H1 (cell line): ENCODE results near the gene ZAR1. TPM values are rescaled to one million over a fixed set of nuclear protein-coding genes. Genes with fewer than 3 reads are reported as not detected.

ENCODE experiments used
- CTCF ChIA-PET: fragments of 300-600 bp; sonication (Branson Sonifier 250); formaldehyde crosslinking; loops from one replicate; lab custom pipeline; 2021; ENCODE audit not compliant: partially characterized antibody; lab: Charles Lee
- POLR2A ChIA-PET: fragments of 300-600 bp; sonication (Branson Sonifier 250); formaldehyde crosslinking; loops from one replicate; lab custom pipeline; 2021; ENCODE audit warnings: inconsistent platforms; ENCODE audit not compliant: partially characterized antibody; lab: Charles Lee
- DNase-seq, 2 experiments: peaks; one replicate each; pipeline versions ENCODE4 v3.0.0 to v3.0.0-alpha.2; 2010 to 2022; ENCODE audit warnings: low spot score in 2 of 2, low read depth in 1 of 2, mixed read lengths in 1 of 2
- FAIRE-seq: peaks from 2 replicates; lab custom pipeline; 2011; peaks lifted over from hg19 to GRCh38; lab: Jason Lieb, UNC
- H2AFZ ChIP-seq: 2 replicates; pipeline ENCODE4 v1.8.1; 2012; ENCODE audit warnings: low read length, inconsistent platforms
- H2AK5ac ChIP-seq: 2 replicates; pipeline ENCODE4 v1.6.1; 2013; ENCODE audit warnings: low read depth, low read length
- H2BK120ac ChIP-seq: replicated peaks from 2 replicates; pipeline ENCODE3; 2013; ENCODE audit warnings: low read depth, low read length, inconsistent platforms
- H2BK12ac ChIP-seq: 2 replicates; pipeline ENCODE4 v1.6.1; 2013; ENCODE audit warnings: low read depth, low read length
- H2BK15ac ChIP-seq: 2 replicates; pipeline ENCODE4 v1.6.1; 2013; ENCODE audit warnings: low read length
- H2BK20ac ChIP-seq: 2 replicates; pipeline ENCODE4 v1.6.1; 2013; ENCODE audit warnings: low read length
- H2BK5ac ChIP-seq: 2 replicates; pipeline ENCODE4 v1.6.1; 2013; ENCODE audit warnings: low read depth, low read length
- H3K14ac ChIP-seq: 2 replicates; pipeline ENCODE4 v1.6.1; 2013; ENCODE audit warnings: inconsistent platforms; ENCODE audit not compliant: insufficient read length
- H3K18ac ChIP-seq: 2 replicates; pipeline ENCODE4 v1.6.1; 2013; ENCODE audit warnings: low read length; ENCODE audit errors: extremely low read depth
- H3K23ac ChIP-seq: 2 replicates; pipeline ENCODE4 v1.6.1; 2013; ENCODE audit warnings: inconsistent platforms; ENCODE audit not compliant: insufficient read length
- H3K23me2 ChIP-seq: 2 replicates; pipeline ENCODE4 v1.6.1; 2013; ENCODE audit warnings: low read depth, low read length
- H3K27ac ChIP-seq: 2 replicates; pipeline ENCODE4 v1.6.1; 2011; ENCODE audit warnings: low read depth, low read length, inconsistent platforms
- H3K27me3 ChIP-seq, 4 experiments: replicated peaks in 1 of 4; 1 replicate in 1 of 4; 2 replicates in 3 of 4; pipeline versions ENCODE4 v1.6.1 to v1.8.1; 2011 to 2013; ENCODE audit warnings: low read length in 3 of 4, mild to moderate bottlenecking in 3 of 4, inconsistent platforms in 2 of 4, mixed read lengths in 2 of 4, moderate library complexity in 1 of 4; ENCODE audit not compliant: control insufficient read depth in 3 of 4, insufficient read depth in 3 of 4; ENCODE audit errors: extremely low read depth in 1 of 4
- H3K36me3 ChIP-seq, 4 experiments: 2 replicates each; pipeline versions ENCODE4 v1.6.1 to v1.8.1; 2011 to 2013; ENCODE audit warnings: mild to moderate bottlenecking in 4 of 4, low read length in 3 of 4, moderate library complexity in 2 of 4, control low read depth in 1 of 4, inconsistent platforms in 1 of 4; ENCODE audit not compliant: insufficient read depth in 4 of 4, control insufficient read depth in 2 of 4
- H3K4ac ChIP-seq: replicated peaks from 2 replicates; pipeline ENCODE3; 2013; ENCODE audit warnings: low read length, low read depth, mixed read lengths, inconsistent platforms; ENCODE audit not compliant: insufficient read length
- H3K4me1 ChIP-seq, 4 experiments: replicated peaks in 1 of 4; 1 replicate in 1 of 4; 2 replicates in 3 of 4; pipeline versions ENCODE4 v1.6.1 to v1.8.1; 2011 to 2013; ENCODE audit warnings: low read length in 3 of 4, inconsistent platforms in 2 of 4, mixed read lengths in 1 of 4; ENCODE audit not compliant: insufficient read depth in 4 of 4, control insufficient read depth in 3 of 4
- H3K4me2 ChIP-seq, 2 experiments: 2 replicates each; pipeline versions ENCODE4 v1.6.1 to v1.8.1; 2011 to 2013; ENCODE audit warnings: low read depth in 2 of 2, low read length in 2 of 2, control low read depth in 1 of 2, inconsistent platforms in 1 of 2, mild to moderate bottlenecking in 1 of 2; ENCODE audit not compliant: insufficient read depth in 1 of 2
- H3K4me3 ChIP-seq, 4 experiments: fragments of 200-600, 300-600 bp in 1 of 4; sonication (generic), shearing (Covaris generic), sonication (Bioruptor Twin) in 1 of 4; 2 replicates each; pipeline versions ENCODE4 v1.5.1 to v1.8.1; 2011 to 2016; ENCODE audit warnings: low read length in 4 of 4, low read depth in 3 of 4, control low read depth in 2 of 4, inconsistent platforms in 2 of 4, mild to moderate bottlenecking in 2 of 4, mixed read lengths in 1 of 4, moderate library complexity in 1 of 4; ENCODE audit not compliant: insufficient read depth in 2 of 4; ENCODE audit errors: extremely low read depth in 1 of 4
- H3K56ac ChIP-seq: replicated peaks from 2 replicates; pipeline ENCODE3; 2013; ENCODE audit warnings: low read depth, mild to moderate bottlenecking, mixed read lengths, low read length, inconsistent platforms; ENCODE audit not compliant: insufficient read length
- H3K79me1 ChIP-seq: 2 replicates; pipeline ENCODE4 v1.6.1; 2013; ENCODE audit warnings: low read depth, low read length, control low read depth
- H3K79me2 ChIP-seq, 2 experiments: 2 replicates each; pipeline versions ENCODE4 v1.6.1 to v1.8.1; 2012 to 2013; ENCODE audit warnings: low read length in 2 of 2, mild to moderate bottlenecking in 2 of 2, inconsistent platforms in 1 of 2; ENCODE audit not compliant: insufficient read depth in 2 of 2, control insufficient read depth in 1 of 2
- H3K9ac ChIP-seq, 4 experiments: replicated peaks in 1 of 4; 1 replicate in 1 of 4; 2 replicates in 3 of 4; pipeline versions ENCODE4 v1.6.1 to v1.8.1; 2011 to 2013; ENCODE audit warnings: low read depth in 3 of 4, low read length in 3 of 4, control low read depth in 2 of 4, mild to moderate bottlenecking in 2 of 4, moderate library complexity in 2 of 4, inconsistent platforms in 1 of 4; ENCODE audit errors: extremely low read depth in 1 of 4
- H3K9me3 ChIP-seq, 2 experiments: 2 replicates each; pipeline versions ENCODE4 v1.6.1 to v1.8.1; 2012 to 2013; ENCODE audit warnings: mild to moderate bottlenecking in 2 of 2, moderate library complexity in 2 of 2, control low read depth in 1 of 2, inconsistent platforms in 1 of 2, low read depth in 1 of 2, low read length in 1 of 2, mixed read lengths in 1 of 2; ENCODE audit not compliant: insufficient read depth in 2 of 2
- H4K20me1 ChIP-seq, 2 experiments: replicated peaks in 1 of 2; 2 replicates each; pipeline versions ENCODE3 to v1.8.1; 2011 to 2013; ENCODE audit warnings: inconsistent platforms in 2 of 2, low read length in 2 of 2, mild to moderate bottlenecking in 1 of 2; ENCODE audit not compliant: insufficient read depth in 2 of 2, control insufficient read depth in 1 of 2
- H4K5ac ChIP-seq: 2 replicates; pipeline ENCODE4 v1.6.1; 2013; ENCODE audit warnings: low read length, low read depth, mixed read lengths, inconsistent platforms; ENCODE audit not compliant: insufficient read length
- H4K8ac ChIP-seq: 2 replicates; pipeline ENCODE4 v1.8.0; 2013; ENCODE audit warnings: mild to moderate bottlenecking, moderate library complexity, low read length, inconsistent platforms; ENCODE audit not compliant: insufficient read depth; ENCODE audit errors: extremely low read depth
- H4K91ac ChIP-seq: replicated peaks from 2 replicates; pipeline ENCODE3; 2013; ENCODE audit warnings: low read length, mixed read lengths, inconsistent platforms; ENCODE audit not compliant: insufficient read length
- BRCA1 ChIP-seq: IDR thresholded peaks from 2 replicates; pipeline ENCODE4 v1.6.1; 2012; ENCODE audit warnings: low read depth, low read length, improper control_type of control experiment
- CBX8 ChIP-seq: fragments of 300-800, 300-1000 bp; sonication (generic); IDR thresholded peaks from 2 replicates; pipeline ENCODE4 v1.7.1; 2016; ENCODE audit warnings: low read depth, low read length, borderline replicate concordance
- EZH2 ChIP-seq: fragments of 200-600 bp; sonication (generic); IDR thresholded peaks from 2 replicates; pipeline ENCODE4 v1.7.1; 2012; ENCODE audit warnings: low read depth, mild to moderate bottlenecking, moderate library complexity, low read length, inconsistent platforms; ENCODE audit not compliant: severe bottlenecking
- FOSL1 ChIP-seq: IDR thresholded peaks from 2 replicates; pipeline ENCODE4 v1.6.1; 2011; ENCODE audit warnings: mild to moderate bottlenecking, low read depth, low read length, moderate library complexity; ENCODE audit not compliant: insufficient read depth
- JUND ChIP-seq: IDR thresholded peaks from 2 replicates; pipeline ENCODE4 v1.6.1; 2011; ENCODE audit warnings: mild to moderate bottlenecking, improper control_type of control experiment, low read length
- KDM1A ChIP-seq: fragments of 200-600, 300-600 bp; sonication (generic); IDR thresholded peaks from 2 replicates; pipeline ENCODE4 v1.7.1; 2016; ENCODE audit warnings: mild to moderate bottlenecking, low read length, borderline replicate concordance
- NRF1 ChIP-seq: IDR thresholded peaks from 2 replicates; pipeline ENCODE4 v1.6.1; 2011; ENCODE audit warnings: mild to moderate bottlenecking, low read depth, low read length, improper control_type of control experiment
- RNF2 ChIP-seq: fragments of 200-900, 300-1000 bp; sonication (generic); IDR thresholded peaks from 2 replicates; pipeline ENCODE4 v1.7.1; 2016; ENCODE audit warnings: borderline replicate concordance, low read depth, mild to moderate bottlenecking, antibody characterized with exemption, low read length; ENCODE audit not compliant: poor library complexity, severe bottlenecking; ENCODE audit errors: missing control alignments
- SAP30 ChIP-seq: fragments of 300-600 bp; sonication (generic); IDR thresholded peaks from 2 replicates; pipeline ENCODE4 v1.7.1; 2012; ENCODE audit warnings: low read length, moderate library complexity, mild to moderate bottlenecking, inconsistent platforms; ENCODE audit not compliant: insufficient read depth, insufficient replicate concordance
- SIN3A ChIP-seq, 2 experiments: IDR thresholded peaks in 1 of 2; conservative IDR thresholded peaks in 1 of 2; 2 replicates each; pipeline ENCODE4 v1.6.1; 2011 to 2012; ENCODE audit warnings: low read length in 2 of 2, improper control_type of control experiment in 1 of 2, low read depth in 1 of 2, mild to moderate bottlenecking in 1 of 2
- TAF1 ChIP-seq: IDR thresholded peaks from 2 replicates; pipeline ENCODE4 v1.6.1; 2011; ENCODE audit warnings: mild to moderate bottlenecking, low read depth, low read length
- TAF7 ChIP-seq: optimal IDR thresholded peaks from 2 replicates; pipeline ENCODE3; 2011; ENCODE audit warnings: low read depth, mild to moderate bottlenecking, inconsistent platforms, low read length, moderate library complexity, borderline replicate concordance
- TBP ChIP-seq: IDR thresholded peaks from 2 replicates; pipeline ENCODE4 v1.6.1; 2011; ENCODE audit warnings: low read depth, low read length, improper control_type of control experiment
- TCF12 ChIP-seq: IDR thresholded peaks from 2 replicates; pipeline ENCODE4 v1.6.1; 2011; ENCODE audit warnings: low read depth, mild to moderate bottlenecking, low read length
- WGBS, 2 experiments: shearing (Covaris generic) in 1 of 2; methylation state at CpG; one replicate each; pipeline versions ENCODE4 v1.1.6 to v1.1.7; 2013 to 2015; ENCODE audit warnings: low lambda C conversion rate in 2 of 2, mixed read lengths in 2 of 2, inconsistent platforms in 1 of 2, low coverage in 1 of 2, missing lambda C conversion rate in 1 of 2; ENCODE audit not compliant: insufficient replicate concordance in 2 of 2, insufficient coverage in 1 of 2, insufficient read length in 1 of 2; ENCODE audit errors: extremely low coverage in 1 of 2, missing lambda C conversion rate in 1 of 2; 5-methylcytosine and 5-hydroxymethylcytosine counted together
- polyA plus RNA-seq, 7 experiments: library from polyadenylated mRNA; depleted of rRNA in 3 of 7; stranded (reverse) in 5 of 7; unstranded in 2 of 7; fragments of >200 nt in 5 of 7; fragments of 200-250 nt in 2 of 7; gene quantifications; 1 replicate in 5 of 7; 2 replicates in 1 of 7; 4 replicates in 1 of 7; pipeline versions ENCODE4 v1.2.1 to v1.2.3, GENCODE V29; 2011 to 2013; ENCODE audit warnings: missing spikeins in 2 of 7, mixed read lengths in 2 of 7
- total RNA-seq: library from RNA; stranded (reverse); fragmentation: NEBNext Ultra II Directional; extraction: Animal tissue kit (Norgen Biotek cat#: 25700); gene quantifications from 2 replicates; pipeline ENCODE4 v1.2.1, GENCODE V29; 2021

ZAR1 gene
- total and polyA plus RNA-seq, 2 of the 8 experiments (the other 6 are each of a cell fraction or from before 2014, with no cell fraction given) = 0.33 to 0.78 TPM

- Histone ChIP-seq H3K23me2 (no peaks in the 10 kb centered on the region), H3K23ac (no peak overlapping the region), H4K91ac (no peak overlapping the region), H2BK20ac (no peak overlapping the region), H4K20me1 (no peaks in the 10 kb centered on the region), H3K27me3 (no peaks in the 10 kb centered on the region), H3K27ac (no peak overlapping the region), H4K5ac (no peak overlapping the region), H3K79me2 (no peaks in the 10 kb centered on the region), H2AK5ac (no peak overlapping the region), H3K18ac (no peak overlapping the region), H2BK5ac (no peak overlapping the region), H3K4ac (no peak overlapping the region), H4K8ac (no peak overlapping the region), H3K14ac (no peak overlapping the region), H3K4me2 (no peak overlapping the region), H3K4me1 (no peaks in the 10 kb centered on the region), H3K4me3 (no peak overlapping the region), H3K9me3 (no peaks in the 10 kb centered on the region), H2BK12ac (no peak overlapping the region), H3K79me1 (no peaks in the 10 kb centered on the region), H3K56ac (no peak overlapping the region), H2BK15ac (no peak overlapping the region), H3K36me3 (peaks cover 0 to 26% (median 21%) of the 10 kb centered on the region in 4 experiments; a peak in 7 of 8 replicates), H2BK120ac (no peak overlapping the region), H3K9ac (no peak overlapping the region), H2AFZ (no peak overlapping the region)
- DNase-seq (no peak), FAIRE-seq (no peak)
- CTCF ChIA-PET = interaction anchor here (0.7 to 1.7 kb wide), 3 partner anchors 10 to 342 kb away, joined by 3 to 4 read pairs (median 3); no protein-coding TSS in a partner anchor
- 87% methylated on average over 2 of the region's 2 CpGs; no CpG with 5 or more reads in 1 of the 2 experiments for WGBS, 2 experiments
- POLR2A ChIA-PET = interaction anchor here (0.6 kb wide), 1 partner anchor 10 kb away, joined by 3 read pairs; no protein-coding TSS in a partner anchor
- TF ChIP-seq BRCA1 (no peak), RNF2 (no peak), JUND (no peak), FOSL1 (no peak), SAP30 (no peak), TAF7 (no peak), TAF1 (no peak), SIN3A (conservative IDR thresholded peaks at IDR 0.05 in 1 of 2, IDR thresholded peaks at IDR 0.05 in 1 of 2; ENCODE audit: low read depth in 1 of 2, low read length in 2 of 2) (no peak), KDM1A (no peak), TBP (no peak), TCF12 (no peak), CBX8 (no peak), EZH2 (no peak), NRF1 (no peak)
These were observed 16.7 kb downstream of the ZAR1 start for GRCh38 chr4:48506716-48507115.
